BJ (cell line): ENCODE data around the gene UGT3A1. TPM values are rescaled to one million over a fixed set of nuclear protein-coding genes. Genes with fewer than 3 reads are reported as not detected.

Experiments
- CTCF ChIA-PET: fragments of 350-600 bp; formaldehyde crosslinking; extraction: SDS; loops from one replicate; lab custom pipeline; 2021; ENCODE audit warnings: antibody characterized with exemption, inconsistent platforms; lab: Yijun Ruan, JAX
- POLR2A ChIA-PET: fragments of 300-600 bp; sonication (Branson Sonifier 250); formaldehyde crosslinking; extraction: SDS; loops from one replicate; lab custom pipeline; 2021; ENCODE audit warnings: antibody characterized with exemption; lab: Charles Lee
- DNase-seq: peaks from one replicate; pipeline ENCODE4 v3.0.0-alpha.2; 2011; ENCODE audit warnings: low read depth
- H3K27me3 ChIP-seq: 2 replicates; pipeline ENCODE4 v1.6.0; 2011; ENCODE audit warnings: low read length; ENCODE audit not compliant: control insufficient read depth, insufficient read depth
- H3K36me3 ChIP-seq: 2 replicates; pipeline ENCODE4 v1.5.1; 2011; ENCODE audit warnings: low read length; ENCODE audit not compliant: control insufficient read depth, insufficient read depth
- H3K4me3 ChIP-seq: 2 replicates; pipeline ENCODE4 v1.5.1; 2011; ENCODE audit warnings: low read depth, mild to moderate bottlenecking, control low read depth, low read length
- polyA plus RNA-seq: library from polyadenylated mRNA; depleted of rRNA; stranded (reverse); fragments of >200 nt; gene quantifications from 2 replicates; pipeline ENCODE4 v1.2.3, GENCODE V29; 2011
- TF ChIP-seq, protein P1 (sequence below): IDR thresholded peaks from 2 replicates; pipeline ENCODE4 v1.5.1; 2011; ENCODE audit warnings: low read depth, mild to moderate bottlenecking, control low read depth, inconsistent platforms, low read length, moderate library complexity; ENCODE audit not compliant: insufficient read depth

UGT3A1 gene
- polyA plus RNA-seq, 1 experiment: not detected

DNA sequence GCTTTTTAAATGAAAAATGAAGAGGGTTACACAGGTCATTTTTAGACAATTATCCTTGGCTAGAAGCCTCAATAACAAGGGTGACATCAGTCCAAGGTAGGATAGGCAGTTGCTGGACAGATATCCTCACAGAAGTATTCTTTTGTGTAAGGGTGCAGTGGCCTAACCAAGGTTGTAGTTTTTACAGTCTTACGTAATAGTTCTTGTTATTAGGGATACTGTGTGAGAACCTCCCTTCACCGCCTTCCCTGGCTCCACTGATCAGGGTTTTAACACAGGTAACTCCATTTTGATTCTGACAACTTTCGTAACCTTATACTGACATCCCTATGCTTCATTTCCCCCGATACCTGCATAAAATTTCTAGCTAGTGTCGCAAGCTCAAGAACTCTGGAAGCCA lies 44.1 kb downstream of the UGT3A1 start:
- no peak for DNase-seq
- Histone ChIP-seq H3K27me3 (peaks cover 2% of the 10 kb centered on the region; the same call in 1 of the 2 replicates), H3K36me3 (no peaks in the 10 kb centered on the region), H3K4me3 (no peak overlapping the region)
- CTCF ChIA-PET: no interaction called here
- POLR2A ChIA-PET: no interaction called here
- TF ChIP-seq, protein P1, sequence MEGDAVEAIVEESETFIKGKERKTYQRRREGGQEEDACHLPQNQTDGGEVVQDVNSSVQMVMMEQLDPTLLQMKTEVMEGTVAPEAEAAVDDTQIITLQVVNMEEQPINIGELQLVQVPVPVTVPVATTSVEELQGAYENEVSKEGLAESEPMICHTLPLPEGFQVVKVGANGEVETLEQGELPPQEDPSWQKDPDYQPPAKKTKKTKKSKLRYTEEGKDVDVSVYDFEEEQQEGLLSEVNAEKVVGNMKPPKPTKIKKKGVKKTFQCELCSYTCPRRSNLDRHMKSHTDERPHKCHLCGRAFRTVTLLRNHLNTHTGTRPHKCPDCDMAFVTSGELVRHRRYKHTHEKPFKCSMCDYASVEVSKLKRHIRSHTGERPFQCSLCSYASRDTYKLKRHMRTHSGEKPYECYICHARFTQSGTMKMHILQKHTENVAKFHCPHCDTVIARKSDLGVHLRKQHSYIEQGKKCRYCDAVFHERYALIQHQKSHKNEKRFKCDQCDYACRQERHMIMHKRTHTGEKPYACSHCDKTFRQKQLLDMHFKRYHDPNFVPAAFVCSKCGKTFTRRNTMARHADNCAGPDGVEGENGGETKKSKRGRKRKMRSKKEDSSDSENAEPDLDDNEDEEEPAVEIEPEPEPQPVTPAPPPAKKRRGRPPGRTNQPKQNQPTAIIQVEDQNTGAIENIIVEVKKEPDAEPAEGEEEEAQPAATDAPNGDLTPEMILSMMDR: no peak

DNA sequence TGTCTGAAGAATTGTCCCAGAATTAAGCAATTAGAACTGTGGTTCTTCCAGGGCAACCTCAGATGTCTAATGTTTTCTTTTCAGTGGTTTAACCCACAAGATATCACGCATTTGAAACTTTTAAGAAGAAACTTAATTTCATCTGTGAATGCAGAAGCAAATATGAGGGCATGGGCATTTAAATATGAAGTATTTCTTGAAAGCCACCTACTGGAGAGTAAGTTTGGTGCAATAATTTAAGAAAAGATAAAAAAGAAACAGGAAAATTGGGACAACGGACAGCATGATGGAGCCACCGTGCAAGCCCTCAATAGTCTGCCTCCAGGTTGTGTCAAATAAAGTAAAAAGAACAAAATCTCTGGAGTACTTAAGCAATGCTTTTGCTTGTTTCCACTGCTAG lies 51.6 kb downstream of the UGT3A1 start:
- DNase-seq: no peak
- peaks cover 4% of the 10 kb centered on the region; the same call in 1 of the 2 replicates for H3K27me3 ChIP-seq
- ChIA-PET POLR2A (no interaction called here), CTCF (no interaction called here)
- no peaks in the 10 kb centered on the region for H3K36me3 ChIP-seq
- no peak overlapping the region for H3K4me3 ChIP-seq
- TF ChIP-seq, protein P1: peak; percentile 26

DNA sequence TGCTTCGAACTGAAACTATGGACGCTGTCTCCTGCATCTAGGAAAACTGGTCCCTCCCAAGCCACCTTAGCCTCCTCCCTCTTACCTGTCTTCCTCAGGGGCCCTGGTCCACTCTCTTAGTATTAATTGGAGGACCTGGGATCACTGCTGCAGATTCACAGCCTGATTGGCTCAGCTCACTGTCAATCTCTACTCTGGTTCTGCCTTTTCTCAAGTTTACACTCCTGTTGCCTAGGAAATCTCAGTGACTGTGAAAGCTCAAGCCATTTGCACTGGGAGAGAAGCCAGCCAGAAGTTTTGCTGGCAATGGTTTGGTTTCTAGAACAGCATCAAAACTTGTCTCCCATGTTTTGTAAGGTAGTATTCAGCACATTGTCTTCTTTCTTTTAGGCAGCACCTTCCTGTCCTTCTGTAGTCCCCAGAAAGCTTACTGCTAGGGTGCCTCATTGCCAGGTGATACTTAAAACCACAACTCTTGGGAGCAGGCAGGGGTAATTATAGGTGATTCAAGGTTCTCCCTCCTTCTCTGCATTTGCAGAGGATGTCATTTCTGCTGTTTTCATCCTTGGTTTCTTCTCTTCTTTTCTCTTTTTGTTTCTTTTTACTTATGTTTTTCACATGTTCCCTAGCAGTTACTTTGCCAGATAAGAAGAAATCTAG lies 52.5 kb downstream of the UGT3A1 start, which contains the start of gene CAPSL:
Gene CAPSL, minus strand, starts transcription at position 55 of the 660 bp plus-strand sequence. CDS start 17,502 bp downstream, outside the sequence.
- no peak for DNase-seq

DNA sequence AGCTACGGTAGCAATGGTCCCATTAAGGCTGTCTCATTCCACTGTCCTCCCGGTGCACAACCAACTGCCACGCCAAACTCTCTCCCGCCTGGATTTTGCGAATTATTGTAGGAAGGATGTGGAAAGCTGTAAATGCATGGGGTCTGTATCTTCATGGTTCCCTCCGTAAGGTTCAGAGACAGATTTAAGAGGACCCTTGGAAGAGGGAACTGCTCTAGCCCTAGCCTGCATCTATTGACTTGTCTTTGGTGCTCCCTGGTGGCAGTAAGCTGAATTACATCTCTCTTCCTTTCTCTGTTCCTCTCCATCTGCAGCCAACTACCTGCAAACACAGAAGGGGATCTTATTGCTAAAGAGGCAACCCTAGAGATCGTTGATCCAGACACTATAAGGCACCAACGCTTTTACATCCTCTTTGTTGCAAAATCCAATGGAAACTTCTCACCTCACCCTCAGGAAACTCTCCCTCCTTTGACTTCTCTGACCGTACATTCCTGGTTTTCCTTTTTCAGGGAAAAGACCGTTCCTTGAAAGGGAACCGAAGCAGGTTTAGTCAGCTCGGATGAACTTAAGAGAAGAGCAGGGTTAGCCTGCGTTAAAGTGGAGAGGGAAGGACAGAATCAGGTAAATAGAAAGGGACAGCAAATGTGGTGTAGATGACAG lies 64.7 kb downstream of the UGT3A1 start:
- no peaks in the 10 kb centered on the region for H3K36me3 ChIP-seq
- DNase-seq: no peak
- ChIA-PET CTCF (interaction anchor here (0.5 to 5.6 kb wide), 51 partner anchors 8 to 1081 kb away, joined by 3 to 119 read pairs (median 3); partner anchors contain the start of genes PRLR and SPEF2), POLR2A (no interaction called here)
- no peak overlapping the region for H3K4me3 ChIP-seq
- TF ChIP-seq, protein P1: peak; percentile 73
- no peaks in the 10 kb centered on the region for H3K27me3 ChIP-seq

More for the DNA sequence above, 52.5 kb downstream of the UGT3A1 start, which contains the start of gene CAPSL:
- H3K36me3 ChIP-seq: no peaks in the 10 kb centered on the region
- H3K4me3 ChIP-seq: no peak within 1 kb of the TSS
- CTCF ChIA-PET: no interaction called here
- H3K27me3 ChIP-seq: peaks cover 4% of the 10 kb centered on the region; the same call in 1 of the 2 replicates
- TF ChIP-seq, protein P1: no peak
- POLR2A ChIA-PET: no interaction called here
